Type B pancreatic cell (in vitro differentiated cells): ENCODE data around the gene DPYSL4. TPM values are rescaled to one million over a fixed set of nuclear protein-coding genes. Genes with fewer than 3 reads are reported as not detected.

Source experiments
- DNase-seq: peaks from one replicate; pipeline ENCODE4 v3.0.0; 2021; ENCODE audit warnings: mixed read lengths; ENCODE audit not compliant: unreplicated experiment; ENCODE audit errors: extremely low spot score
- H3K27ac Mint-ChIP-seq: 2 replicates; pipeline ENCODE4 v1.8.0; 2021; ENCODE audit warnings: mild to moderate bottlenecking, mixed read lengths
- H3K27me3 Mint-ChIP-seq: 2 replicates; pipeline ENCODE4 v1.8.0; 2021; ENCODE audit warnings: mixed read lengths
- H3K36me3 Mint-ChIP-seq: 2 replicates; pipeline ENCODE4 v1.8.0; 2021; ENCODE audit warnings: mixed read lengths
- H3K4me1 Mint-ChIP-seq: one replicate; pipeline ENCODE4 v1.8.0; 2021; ENCODE audit warnings: mixed read lengths; ENCODE audit not compliant: unreplicated experiment
- H3K4me3 Mint-ChIP-seq: 2 replicates; pipeline ENCODE4 v1.8.0; 2021; ENCODE audit warnings: mild to moderate bottlenecking, mixed read lengths
- H3K9me3 Mint-ChIP-seq: 2 replicates; pipeline ENCODE4 v1.8.0; 2021; ENCODE audit warnings: mixed read lengths
- CTCF ChIP-seq: fragments of 200-600 bp; sonication (generic); conservative IDR thresholded peaks from 2 replicates; pipeline ENCODE4 v1.5.0; 2021; ENCODE audit warnings: antibody characterized with exemption, mild to moderate bottlenecking
- total RNA-seq: library from RNA; stranded (reverse); gene quantifications from 2 replicates; pipeline ENCODE4 v1.2.1, GENCODE V29; 2021; ENCODE audit warnings: low replicate concordance

The DPYSL4 gene
- total RNA-seq, 1 donor from 2014 or later: 61.9 TPM

GRCh38 chr10:132243141-132243540, 56.4 kb downstream of the DPYSL4 start:
- Mint-ChIP-seq H3K36me3 (no peaks in the 10 kb centered on the region), H3K4me1 (peaks cover 17% of the 10 kb centered on the region), H3K27ac (no peak overlapping the region), H3K4me3 (no peak overlapping the region), H3K9me3 (no peaks in the 10 kb centered on the region), H3K27me3 (peaks cover 3% of the 10 kb centered on the region)
- no peak for DNase-seq
- TF ChIP-seq CTCF: no peak

- Mint-ChIP-seq H3K4me3 (no peak overlapping the region), H3K9me3 (no peaks in the 10 kb centered on the region), H3K4me1 (peaks cover 13% of the 10 kb centered on the region), H3K36me3 (no peaks in the 10 kb centered on the region), H3K27me3 (peaks cover 3% of the 10 kb centered on the region), H3K27ac (no peak overlapping the region)
- TF ChIP-seq CTCF: no peak
- no peak for DNase-seq
Measured at GRCh38 chr10:132243626-132244025, 56.9 kb downstream of the DPYSL4 start.

GRCh38 chr10:132245056-132245455, 58.3 kb downstream of the DPYSL4 start:
- H3K27me3 Mint-ChIP-seq: peaks cover 3% of the 10 kb centered on the region
- H3K9me3 Mint-ChIP-seq: no peaks in the 10 kb centered on the region
- H3K4me1 Mint-ChIP-seq: peaks cover 6% of the 10 kb centered on the region
- no peak for TF ChIP-seq CTCF
- no peak overlapping the region for H3K4me3 Mint-ChIP-seq
- DNase-seq: no peak
- H3K27ac Mint-ChIP-seq: no peak overlapping the region
- no peaks in the 10 kb centered on the region for H3K36me3 Mint-ChIP-seq

GRCh38 chr10:132246296-132246695, 59.5 kb downstream of the DPYSL4 start:
- Mint-ChIP-seq H3K9me3 (no peaks in the 10 kb centered on the region), H3K36me3 (no peaks in the 10 kb centered on the region), H3K27ac (no peak overlapping the region), H3K27me3 (peaks cover 3% of the 10 kb centered on the region), H3K4me3 (no peak overlapping the region), H3K4me1 (peaks cover 6% of the 10 kb centered on the region)
- no peak for TF ChIP-seq CTCF
- DNase-seq: no peak

GRCh38 chr10:132247943-132248342, 61.2 kb downstream of the DPYSL4 start:
- Mint-ChIP-seq H3K27me3 (peaks cover 9% of the 10 kb centered on the region), H3K36me3 (no peaks in the 10 kb centered on the region), H3K9me3 (no peaks in the 10 kb centered on the region), H3K4me1 (peaks cover 6% of the 10 kb centered on the region), H3K4me3 (peak overlapping the region; percentile 22), H3K27ac (no peak overlapping the region)
- DNase-seq: no peak
- no peak for TF ChIP-seq CTCF
